ENCODE data around the gene FGGY. TPM values are rescaled to one million over a fixed set of nuclear protein-coding genes. Genes with fewer than 3 reads are reported as not detected.

Gene FGGY
- total RNA-seq, 1 experiment from 2014 or later: 14.6 TPM

DNA sequence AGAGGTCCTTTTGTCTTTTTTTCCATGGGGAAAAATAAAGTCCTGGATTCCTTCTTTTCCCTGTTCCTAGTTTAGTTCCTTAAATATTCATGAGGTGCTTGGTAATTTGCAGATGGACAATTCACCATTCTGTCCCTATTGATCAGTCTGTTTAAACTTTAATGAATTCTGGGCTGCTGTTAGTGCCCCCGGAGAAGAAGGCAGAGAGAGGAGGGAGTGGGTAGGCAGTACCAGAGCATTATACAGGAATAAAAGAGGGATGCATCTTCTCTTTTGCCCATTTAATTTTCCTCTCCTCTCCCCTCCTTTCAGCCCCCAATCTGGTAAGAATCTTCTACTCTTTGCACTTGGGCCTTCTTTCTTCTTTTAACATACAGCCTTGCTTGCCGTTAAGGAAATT is 25.9 kb downstream of the FGGY start:
- no peak overlapping the region for H3T11ph ChIP-seq (ENCODE audit: low read length)
- no peak overlapping the region for H2AFZ ChIP-seq (ENCODE audit: low read length)
- no peak overlapping the region for H3K4me2 ChIP-seq (ENCODE audit: insufficient read depth, insufficient read length, low read length)
- DNase-seq: no peak
- H3K27ac ChIP-seq (ENCODE audit: insufficient read length, low read depth, low read length): no peak overlapping the region
- Mint-ChIP-seq H3K4me3 (no peak overlapping the region), H3K27me3 (ENCODE audit: low read depth) (no peaks in the 10 kb centered on the region; the same call in 1 of the 2 replicates), H3K9me3 (peaks cover 8 to 14% of the 10 kb centered on the region in 2 experiments; a peak in 3 of 5 replicates), H3K4me1 (peaks cover 10% of the 10 kb centered on the region in 2 experiments), H3K27ac (no peak overlapping the region), H3K36me3 (ENCODE audit: insufficient read depth in 1 of 3, low read depth in 3 of 3) (peaks cover 16 to 45% (median 19%) of the 10 kb centered on the region in 3 experiments)
- H2BK5ac ChIP-seq (ENCODE audit: insufficient read length, low read length): no peak overlapping the region
- H3K9ac ChIP-seq (ENCODE audit: extremely low read depth, insufficient read length, low read length): no peak overlapping the region
- no peak overlapping the region for H2BK15ac ChIP-seq (ENCODE audit: low read depth, low read length)
- H3K23me2 ChIP-seq (ENCODE audit: insufficient read length, low read depth, low read length, poor library complexity, severe bottlenecking): no peaks in the 10 kb centered on the region
- no peak overlapping the region for H2AK5ac ChIP-seq (ENCODE audit: insufficient read length, low read length)
- no peak overlapping the region for H4K91ac ChIP-seq (ENCODE audit: insufficient read length, low read depth, low read length)
- no peaks in the 10 kb centered on the region for H3K79me1 ChIP-seq (ENCODE audit: insufficient read depth, low read depth, low read length, poor library complexity, severe bottlenecking)
- no peak overlapping the region for H4K5ac ChIP-seq (ENCODE audit: insufficient read length, low read depth, low read length)
- H4K8ac ChIP-seq (replicated peaks; ENCODE audit: insufficient read length, low read depth, low read length): no peak overlapping the region
- H3K56ac ChIP-seq (ENCODE audit: insufficient read length, low read depth, low read length): no peak overlapping the region
- H3K4ac ChIP-seq (ENCODE audit: low read depth, low read length): no peak overlapping the region
- no peak for TF ChIP-seq CTCF (conservative IDR thresholded peaks at IDR 0.05)
- H3K9me3 ChIP-seq (ENCODE audit: control insufficient read depth, low read depth, low read length): no peaks in the 10 kb centered on the region
- no peaks in the 10 kb centered on the region for H3K27me3 ChIP-seq (ENCODE audit: insufficient read depth, low read length)
- H3K18ac ChIP-seq (ENCODE audit: insufficient read length, low read depth, low read length): no peak overlapping the region
- H3K14ac ChIP-seq (ENCODE audit: insufficient read depth, low read length): no peak overlapping the region
- WGBS (ENCODE audit: extremely low coverage, insufficient read length, low lambda C conversion rate): no CpG with 5 or more reads among the region's 2 CpGs
- H4K20me1 ChIP-seq (ENCODE audit: control insufficient read depth, insufficient read depth, insufficient read length): no peaks in the 10 kb centered on the region
- no peak overlapping the region for H2BK12ac ChIP-seq (ENCODE audit: insufficient read length, low read depth, low read length)
- H2BK20ac ChIP-seq (ENCODE audit: low read depth, low read length, poor library complexity, severe bottlenecking): no peak overlapping the region
- no peaks in the 10 kb centered on the region for H3K79me2 ChIP-seq (ENCODE audit: insufficient read depth, low read length)
- no peaks in the 10 kb centered on the region for H3K4me1 ChIP-seq (ENCODE audit: insufficient read depth, low read length)
- H3K23ac ChIP-seq (ENCODE audit: insufficient read length, low read depth, low read length): no peak overlapping the region
- H2BK120ac ChIP-seq (ENCODE audit: low read depth, low read length, poor library complexity, severe bottlenecking): no peak overlapping the region
